Heart left ventricle (tissue), 16 donors: ENCODE results near the gene PLXNB3. TPM values are rescaled to one million over a fixed set of nuclear protein-coding genes. Genes with fewer than 3 reads are reported as not detected.

ENCODE experiments used
- ATAC-seq, 4 donors: fragments of 200-7000 bp; cut with Tn5 transposase; one replicate each; pipeline ENCODE4 v1.9.1; 2020 to 2022; ENCODE audit warnings: moderate library complexity in 4 of 4, mild to moderate bottlenecking in 3 of 4, moderate number of reproducible peaks in 1 of 4
- DNase-seq, 5 donors: peaks; one replicate each; pipeline ENCODE4 v3.0.0-alpha.2; 2020
- H3K27ac ChIP-seq, 12 donors: fragments of 200-600 bp; sonication (generic) in 4 of 12; one replicate each; pipeline versions ENCODE4 v1.5.0 to v1.8.0; 2016 to 2022; ENCODE audit warnings: mild to moderate bottlenecking in 2 of 12
- H3K27me3 ChIP-seq, 9 donors: fragments of 200-600 bp; sonication (generic) in 2 of 9; one replicate each; pipeline versions ENCODE4 v1.5.1 to v1.8.0; 2016 to 2022; ENCODE audit warnings: mild to moderate bottlenecking in 3 of 9
- H3K36me3 ChIP-seq, 9 donors: fragments of 200-600 bp; sonication (generic) in 2 of 9; one replicate each; pipeline versions ENCODE4 v1.5.0 to v1.8.0; 2018 to 2022; ENCODE audit warnings: mild to moderate bottlenecking in 2 of 9
- H3K4me1 ChIP-seq, 12 donors: fragments of 200-600 bp; sonication (generic) in 4 of 12; one replicate each; pipeline versions ENCODE4 v1.5.0 to v1.8.0; 2016 to 2022; ENCODE audit warnings: mild to moderate bottlenecking in 3 of 12
- H3K4me3 ChIP-seq, 12 donors: fragments of 200-600 bp; sonication (generic) in 4 of 12; one replicate each; pipeline versions ENCODE4 v1.5.0 to v1.8.0; 2017 to 2022; ENCODE audit warnings: mild to moderate bottlenecking in 9 of 12, moderate library complexity in 4 of 12
- H3K9me3 ChIP-seq, 12 donors: fragments of 200-600 bp; sonication (generic) in 4 of 12; one replicate each; pipeline versions ENCODE4 v1.5.0 to v1.8.0; 2016 to 2022; ENCODE audit warnings: mild to moderate bottlenecking in 1 of 12
- POLR2A ChIP-seq, 2 donors: fragments of 450-650 bp; IDR thresholded peaks; one replicate each; pipeline ENCODE4 v1.6.1; 2017; ENCODE audit warnings: antibody characterized with exemption in 2 of 2, mild to moderate bottlenecking in 2 of 2, moderate library complexity in 2 of 2
- WGBS, 4 donors: extraction: QIAGEN DNeasy Blood & Tissue Kit in 2 of 4; methylation state at CpG; one replicate each; pipeline versions ENCODE4 v1.1.5 to v1.1.7; 2013 to 2018; 5-methylcytosine and 5-hydroxymethylcytosine counted together
- intact Hi-C, 10 donors: fragments of 100-400 bp; cut with DNase I; formaldehyde crosslinking; loops; one replicate each; pipeline versions ENCODE4 v1.11.1 to v1.14.2; 2022
- polyA plus RNA-seq, 2 donors: library from polyadenylated mRNA; stranded (reverse); fragments of 200-250 nt; gene quantifications; one replicate each; pipeline ENCODE4 v1.2.3, GENCODE V29; 2013
- total RNA-seq, 9 donors: library from RNA; depleted of rRNA in 2 of 9; stranded (reverse); fragments of >200 nt in 2 of 9; fragmentation: NEBNext Ultra II Directional in 3 of 9; extraction: Animal tissue kit (Norgen Biotek cat#: 25700) in 3 of 9; gene quantifications; one replicate each; pipeline versions ENCODE4 v1.1.0 to v1.2.4, GENCODE V29; 2016 to 2023
- TF ChIP-seq, protein P1 (sequence below), 12 donors: fragments of 200-600 bp; sonication (generic) in 4 of 12; IDR thresholded peaks; one replicate each; pipeline versions ENCODE4 v1.5.0 to v1.8.0; 2018 to 2022; ENCODE audit warnings: antibody characterized with exemption in 12 of 12, mild to moderate bottlenecking in 5 of 12
- donor health status: ischemic (EF 13 %, LVEDD 7.1; RV severe dilation, severe dysfunction).
- donor health status: healthy with polysubstance abuse.
- donor health status: DM: no; HTN: yes; CAD: no.
- donor health status: DM: no; HTN: no; CAD: no.
- donor health status: ischemic (EF 25% LVEDD 6.9; RV normal size, moderate dysfunction).
- donor health status: ischemic (EF 25% LVEDD 5.7; RV mildly dilated, moderate dysfunction).
- donor health status: healthy.
- donor health status: DM: yes; HTN: yes; CAD: no.
- donor health status: ischemic (EF 35%, LVEDD 5.7; RV mildly dilated, moderate dysfunction).
- donor health status: nonischemic (EF 11% LVEDD 7.7; RV severe dilation, severe dysfunction).
- donor health status: DM: yes; HTN: yes; CAD: no.
- donor health status: PGD.
- donor health status: ischemic (EF 29% LVEDD 5.4; RV normal size, mild dysfunction).
- donor health status: nonischemic (EF 23%, LVEDD 6.1; RV moderate dilation, normal function).

Gene PLXNB3
- total and polyA plus RNA-seq, 11 donors: 0.51 to 8.6 (median 2.8) TPM

DNA sequence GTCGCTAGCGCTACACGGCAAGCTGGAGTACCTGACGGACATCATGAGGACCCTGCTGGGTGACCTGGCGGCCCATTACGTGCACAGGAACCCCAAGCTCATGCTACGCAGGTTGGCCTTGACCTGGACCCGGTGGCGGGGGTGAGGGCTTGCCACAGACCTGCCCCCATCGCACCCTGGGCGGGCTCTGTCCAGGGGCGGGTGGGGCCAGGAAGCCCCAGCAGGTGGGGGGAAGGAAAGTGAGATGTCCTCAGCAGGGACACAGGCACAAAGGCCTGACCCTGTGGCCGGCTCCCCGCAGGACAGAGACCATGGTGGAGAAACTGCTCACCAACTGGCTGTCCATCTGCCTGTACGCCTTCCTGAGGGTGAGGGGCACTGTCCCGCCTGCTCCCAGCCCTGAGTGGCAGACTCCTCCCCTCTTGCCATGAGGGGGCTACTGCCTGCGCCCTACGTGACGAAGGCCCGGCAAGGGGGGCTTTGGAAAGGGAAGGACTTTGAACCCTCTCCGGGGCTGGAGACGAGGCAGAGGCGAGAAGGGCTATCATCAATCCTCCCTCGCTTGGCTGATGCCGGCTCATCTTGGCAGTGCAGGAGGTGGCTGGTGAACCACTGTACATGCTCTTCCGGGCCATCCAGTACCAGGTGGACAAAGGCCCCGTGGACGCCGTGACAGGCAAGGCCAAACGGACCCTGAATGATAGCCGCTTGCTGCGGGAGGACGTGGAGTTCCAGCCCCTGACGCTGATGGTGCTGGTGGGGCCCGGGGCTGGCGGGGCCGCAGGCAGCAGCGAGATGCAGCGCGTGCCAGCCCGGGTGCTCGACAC lies 11.5 kb downstream of the PLXNB3 start:
- H3K27ac ChIP-seq: no peak overlapping the region
- H3K27me3 ChIP-seq: peaks cover 0 to 14% (median 0%) of the 10 kb centered on the region in 9 donors
- H3K36me3 ChIP-seq: no peaks in the 10 kb centered on the region
- TF ChIP-seq, protein P1, sequence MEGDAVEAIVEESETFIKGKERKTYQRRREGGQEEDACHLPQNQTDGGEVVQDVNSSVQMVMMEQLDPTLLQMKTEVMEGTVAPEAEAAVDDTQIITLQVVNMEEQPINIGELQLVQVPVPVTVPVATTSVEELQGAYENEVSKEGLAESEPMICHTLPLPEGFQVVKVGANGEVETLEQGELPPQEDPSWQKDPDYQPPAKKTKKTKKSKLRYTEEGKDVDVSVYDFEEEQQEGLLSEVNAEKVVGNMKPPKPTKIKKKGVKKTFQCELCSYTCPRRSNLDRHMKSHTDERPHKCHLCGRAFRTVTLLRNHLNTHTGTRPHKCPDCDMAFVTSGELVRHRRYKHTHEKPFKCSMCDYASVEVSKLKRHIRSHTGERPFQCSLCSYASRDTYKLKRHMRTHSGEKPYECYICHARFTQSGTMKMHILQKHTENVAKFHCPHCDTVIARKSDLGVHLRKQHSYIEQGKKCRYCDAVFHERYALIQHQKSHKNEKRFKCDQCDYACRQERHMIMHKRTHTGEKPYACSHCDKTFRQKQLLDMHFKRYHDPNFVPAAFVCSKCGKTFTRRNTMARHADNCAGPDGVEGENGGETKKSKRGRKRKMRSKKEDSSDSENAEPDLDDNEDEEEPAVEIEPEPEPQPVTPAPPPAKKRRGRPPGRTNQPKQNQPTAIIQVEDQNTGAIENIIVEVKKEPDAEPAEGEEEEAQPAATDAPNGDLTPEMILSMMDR (IDR thresholded peaks at IDR 0.05): no peak
- no peak for TF ChIP-seq POLR2A (IDR thresholded peaks at IDR 0.05)
- no peak overlapping the region for H3K4me3 ChIP-seq
- WGBS, 4 donors: 87 to 95% (median 93%) methylated on average over 21 to 42 of the region's 42 CpGs
- peak in 4 of 5 donors; percentile 3 to 20 (median 14) for DNase-seq
- intact Hi-C loops: no loop called here
- no peaks in the 10 kb centered on the region for H3K9me3 ChIP-seq
- no peak for ATAC-seq
- peaks cover 0 to 6% (median under 1%) of the 10 kb centered on the region in 12 donors for H3K4me1 ChIP-seq

DNA sequence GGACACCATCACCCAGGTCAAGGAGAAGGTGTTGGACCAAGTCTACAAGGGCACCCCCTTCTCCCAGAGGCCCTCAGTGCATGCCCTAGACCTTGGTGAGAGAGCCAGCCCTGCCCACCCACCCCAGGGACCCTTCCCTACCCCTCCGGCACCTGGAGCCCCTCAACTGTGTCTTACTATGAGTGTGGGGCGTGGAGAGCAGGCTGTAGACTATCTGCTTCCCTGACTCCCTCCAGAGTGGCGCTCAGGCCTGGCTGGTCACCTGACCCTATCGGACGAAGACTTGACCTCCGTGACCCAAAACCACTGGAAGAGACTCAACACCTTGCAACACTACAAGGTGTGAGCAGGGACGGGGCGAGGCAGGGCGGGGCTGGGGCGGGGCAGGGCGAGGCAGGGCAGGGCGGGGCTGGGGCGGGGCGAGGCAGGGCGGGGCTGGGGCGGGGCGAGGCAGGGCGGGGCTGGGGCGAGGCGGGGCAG lies 12.1 kb downstream of the PLXNB3 start:
- 81 to 100% (median 94%) methylated on average over 1 to 16 of the region's 20 CpGs for WGBS, 4 donors
- H3K4me3 ChIP-seq: no peak overlapping the region
- H3K36me3 ChIP-seq: no peaks in the 10 kb centered on the region
- no peaks in the 10 kb centered on the region for H3K9me3 ChIP-seq
- ATAC-seq (no peak), DNase-seq (peak in 1 of 5 donors; percentile 22)
- H3K4me1 ChIP-seq: peaks cover 0 to 11% (median 2%) of the 10 kb centered on the region in 12 donors
- TF ChIP-seq POLR2A (IDR thresholded peaks at IDR 0.05): no peak
- no peak overlapping the region for H3K27ac ChIP-seq
- intact Hi-C loops: no loop called here
- H3K27me3 ChIP-seq: peaks cover 0 to 18% (median 0%) of the 10 kb centered on the region in 9 donors

DNA sequence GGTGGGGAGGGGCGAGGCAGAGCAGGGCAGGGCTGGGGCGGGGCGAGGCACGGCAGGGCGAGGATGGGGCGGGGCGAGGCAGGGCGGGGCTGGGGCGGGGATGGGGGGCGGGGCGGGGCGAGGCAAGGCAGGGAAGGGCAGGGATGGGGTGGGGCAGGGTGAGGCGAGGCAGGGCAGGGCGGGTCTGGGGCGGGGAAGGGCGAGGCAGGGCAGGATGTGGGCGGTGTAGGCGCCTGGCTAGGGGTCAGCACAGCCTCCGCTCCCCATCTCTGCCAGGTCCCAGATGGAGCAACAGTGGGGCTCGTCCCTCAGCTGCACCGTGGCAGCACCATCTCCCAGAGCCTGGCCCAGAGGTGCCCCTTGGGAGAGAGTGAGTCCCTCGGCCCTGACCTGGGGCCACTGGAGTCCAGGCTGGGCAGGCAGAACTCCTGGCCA lies 12.6 kb downstream of the PLXNB3 start:
- no peak overlapping the region for H3K4me3 ChIP-seq
- H3K27me3 ChIP-seq: peaks cover 0 to 18% (median 0%) of the 10 kb centered on the region in 9 donors
- no peaks in the 10 kb centered on the region for H3K9me3 ChIP-seq
- intact Hi-C loops: no loop called here
- no peaks in the 10 kb centered on the region for H3K36me3 ChIP-seq
- H3K4me1 ChIP-seq: peaks cover 0 to 13% (median 2%) of the 10 kb centered on the region in 12 donors
- peak in 1 of 5 donors; percentile 7 for DNase-seq
- 75 to 86% (median 82%) methylated on average over 4 to 16 of the region's 22 CpGs for WGBS, 4 donors
- no peak for ATAC-seq
- no peak overlapping the region for H3K27ac ChIP-seq
- TF ChIP-seq, protein P1 (IDR thresholded peaks at IDR 0.05): no peak
- no peak for TF ChIP-seq POLR2A (IDR thresholded peaks at IDR 0.05)

DNA sequence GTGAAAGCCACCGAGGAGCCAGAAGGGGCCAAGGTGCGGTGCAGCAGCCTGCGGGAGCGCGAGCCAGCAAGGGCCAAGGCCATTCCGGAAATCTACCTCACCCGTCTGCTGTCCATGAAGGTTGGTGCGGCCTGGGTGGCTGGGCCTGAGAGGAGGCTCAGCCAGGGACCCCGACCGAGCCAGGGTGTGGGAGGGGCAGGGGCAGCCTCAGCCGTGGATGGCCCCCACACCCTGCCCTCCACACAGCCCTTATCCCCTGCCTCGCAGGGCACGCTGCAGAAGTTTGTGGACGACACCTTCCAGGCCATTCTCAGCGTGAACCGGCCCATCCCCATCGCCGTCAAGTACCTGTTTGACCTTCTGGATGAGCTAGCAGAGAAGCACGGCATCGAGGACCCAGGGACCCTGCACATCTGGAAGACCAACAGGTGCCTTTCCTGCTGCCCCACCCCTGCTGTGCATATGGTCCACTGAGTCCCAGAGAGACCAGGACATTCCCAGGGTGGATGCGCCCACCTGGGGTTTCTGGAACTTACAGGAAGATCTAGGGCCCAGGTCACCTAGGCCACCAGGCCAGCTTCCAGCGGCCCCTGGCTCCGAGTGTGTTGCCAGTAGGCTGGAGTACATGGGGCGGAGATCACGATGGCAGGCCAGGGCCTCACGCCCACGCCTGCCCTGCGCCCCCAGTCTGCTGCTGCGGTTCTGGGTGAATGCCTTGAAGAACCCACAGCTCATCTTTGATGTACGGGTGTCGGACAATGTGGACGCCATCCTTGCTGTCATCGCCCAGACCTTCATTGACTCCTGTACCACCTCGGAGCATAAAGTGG lies 13.4 kb downstream of the PLXNB3 start:
- TF ChIP-seq, protein P1 (IDR thresholded peaks at IDR 0.05): no peak
- TF ChIP-seq POLR2A (IDR thresholded peaks at IDR 0.05): no peak
- Histone ChIP-seq H3K4me3 (no peak overlapping the region), H3K9me3 (no peaks in the 10 kb centered on the region), H3K27ac (no peak overlapping the region), H3K36me3 (no peaks in the 10 kb centered on the region), H3K4me1 (peaks cover 0 to 21% (median 2%) of the 10 kb centered on the region in 12 donors), H3K27me3 (peaks cover 0 to 23% (median 0%) of the 10 kb centered on the region in 9 donors)
- intact Hi-C loops: no loop called here
- WGBS, 4 donors: 88 to 91% (median 89%) methylated on average over 16 to 34 of the region's 34 CpGs
- DNase-seq (peak in 2 of 5 donors; percentile 11 to 21), ATAC-seq (no peak)
